OCI-LY7 (cell line): Measurements from ENCODE around the gene PDE10A.

Experiments used
- EZH2phosphoT487 ChIP-seq: fragments of 200-600 bp; sonication (generic); IDR thresholded peaks from 2 replicates; pipeline ENCODE4 v1.6.1; 2018; ENCODE audit warnings: low read depth, borderline replicate concordance, mild to moderate bottlenecking, mixed run types, antibody characterized with exemption, low read length, moderate library complexity, mixed read lengths
- TF ChIP-seq, protein P1 (sequence below): fragments of 200-600 bp; sonication (generic); conservative IDR thresholded peaks from 2 replicates; pipeline ENCODE4 v1.5.1; 2014; ENCODE audit warnings: mild to moderate bottlenecking, antibody characterized with exemption, low read length, moderate library complexity, mixed read lengths

DNA sequence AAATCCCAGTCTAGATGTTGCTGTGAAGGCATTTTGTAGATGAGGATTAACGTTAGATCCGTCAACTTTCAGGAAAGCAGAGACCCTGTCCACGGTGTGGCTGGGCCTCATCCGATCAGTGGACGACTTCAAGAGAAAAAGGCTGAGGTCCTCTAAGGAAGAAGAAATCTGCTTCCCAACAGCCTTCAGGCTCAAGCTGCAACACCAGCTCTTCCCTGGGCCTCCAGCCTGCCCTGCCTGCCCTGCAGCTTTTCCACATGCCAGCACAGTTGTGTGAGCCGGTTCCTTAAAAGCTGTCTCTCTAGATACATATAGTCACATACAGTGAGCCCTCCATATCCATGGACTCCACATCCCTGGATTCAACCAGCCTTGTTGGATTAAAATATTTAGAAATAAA is 14.1 kb upstream of the PDE10A start:
- TF ChIP-seq, protein P1, sequence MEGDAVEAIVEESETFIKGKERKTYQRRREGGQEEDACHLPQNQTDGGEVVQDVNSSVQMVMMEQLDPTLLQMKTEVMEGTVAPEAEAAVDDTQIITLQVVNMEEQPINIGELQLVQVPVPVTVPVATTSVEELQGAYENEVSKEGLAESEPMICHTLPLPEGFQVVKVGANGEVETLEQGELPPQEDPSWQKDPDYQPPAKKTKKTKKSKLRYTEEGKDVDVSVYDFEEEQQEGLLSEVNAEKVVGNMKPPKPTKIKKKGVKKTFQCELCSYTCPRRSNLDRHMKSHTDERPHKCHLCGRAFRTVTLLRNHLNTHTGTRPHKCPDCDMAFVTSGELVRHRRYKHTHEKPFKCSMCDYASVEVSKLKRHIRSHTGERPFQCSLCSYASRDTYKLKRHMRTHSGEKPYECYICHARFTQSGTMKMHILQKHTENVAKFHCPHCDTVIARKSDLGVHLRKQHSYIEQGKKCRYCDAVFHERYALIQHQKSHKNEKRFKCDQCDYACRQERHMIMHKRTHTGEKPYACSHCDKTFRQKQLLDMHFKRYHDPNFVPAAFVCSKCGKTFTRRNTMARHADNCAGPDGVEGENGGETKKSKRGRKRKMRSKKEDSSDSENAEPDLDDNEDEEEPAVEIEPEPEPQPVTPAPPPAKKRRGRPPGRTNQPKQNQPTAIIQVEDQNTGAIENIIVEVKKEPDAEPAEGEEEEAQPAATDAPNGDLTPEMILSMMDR, result no peak
- TF ChIP-seq EZH2phosphoT487, result no peak
